Upper lobe of right lung (tissue), 1 donor: ENCODE data around the gene GCH1. TPM values are rescaled to one million over a fixed set of nuclear protein-coding genes. Genes with fewer than 3 reads are reported as not detected.

Source experiments
- ATAC-seq: fragments of 200-7000 bp; cut with Tn5 transposase; one replicate; pipeline ENCODE4 v1.9.1; 2020; ENCODE audit warnings: mild to moderate bottlenecking, moderate library complexity
- DNase-seq: peaks from one replicate; pipeline ENCODE4 v3.0.0-alpha.2; 2020
- H3K27ac ChIP-seq: fragments of 200-600 bp; one replicate; pipeline ENCODE4 v1.8.0; 2022
- H3K27me3 ChIP-seq: fragments of 200-600 bp; one replicate; pipeline ENCODE4 v1.8.0; 2022; ENCODE audit warnings: mild to moderate bottlenecking
- H3K36me3 ChIP-seq: fragments of 200-600 bp; one replicate; pipeline ENCODE4 v1.8.0; 2022
- H3K4me1 ChIP-seq: fragments of 200-600 bp; one replicate; pipeline ENCODE4 v1.8.0; 2022
- H3K4me3 ChIP-seq: fragments of 200-600 bp; one replicate; pipeline ENCODE4 v1.8.0; 2022; ENCODE audit warnings: mild to moderate bottlenecking
- H3K9me3 ChIP-seq: fragments of 200-600 bp; one replicate; pipeline ENCODE4 v1.8.0; 2022
- CTCF ChIP-seq: fragments of 200-600 bp; IDR thresholded peaks from one replicate; pipeline ENCODE4 v1.8.0; 2022; ENCODE audit warnings: antibody characterized with exemption
- intact Hi-C: fragments of 100-400 bp; cut with DNase I; formaldehyde crosslinking; loops from one replicate; pipeline ENCODE4 v1.11.0; 2022
- total RNA-seq: library from RNA; stranded (reverse); fragmentation: NEBNext Ultra II Directional; extraction: Animal tissue kit (Norgen Biotek cat#: 25700); gene quantifications from one replicate; pipeline ENCODE4 v1.2.1, GENCODE V29; 2021
- donor health status: DM: no; HTN: yes; CAD: no; lungs with severe emphysema.

GCH1 gene
- total RNA-seq, 1 donor from 2014 or later = 14.3 TPM

DNA sequence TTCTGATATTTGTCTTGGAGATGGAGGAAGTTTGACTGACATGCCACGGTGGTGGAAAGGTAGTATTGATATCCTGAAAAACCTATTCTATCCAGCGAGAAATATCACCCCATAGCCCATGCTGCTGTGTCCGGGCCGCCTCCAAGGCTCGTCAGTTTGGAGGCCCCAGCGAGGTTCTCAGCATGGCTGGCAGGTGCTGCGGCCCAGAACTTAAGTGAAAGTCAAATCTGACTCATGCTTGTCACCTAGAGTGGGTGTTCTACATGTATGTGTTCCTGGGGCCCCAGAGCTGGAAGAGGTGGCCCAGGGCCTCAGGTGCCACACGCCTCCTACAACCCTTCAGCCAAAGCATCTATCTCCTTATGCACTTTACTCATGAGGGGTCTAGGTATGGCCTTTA is 92.9 kb downstream of the GCH1 start:
- ATAC-seq (no peak), DNase-seq (no peak)
- Histone ChIP-seq H3K36me3 (no peaks in the 10 kb centered on the region), H3K9me3 (no peaks in the 10 kb centered on the region), H3K4me1 (peaks cover 6% of the 10 kb centered on the region), H3K4me3 (no peak overlapping the region), H3K27ac (no peak overlapping the region), H3K27me3 (no peaks in the 10 kb centered on the region)
- TF ChIP-seq CTCF = no peak
- intact Hi-C loops = no loop called here

DNA sequence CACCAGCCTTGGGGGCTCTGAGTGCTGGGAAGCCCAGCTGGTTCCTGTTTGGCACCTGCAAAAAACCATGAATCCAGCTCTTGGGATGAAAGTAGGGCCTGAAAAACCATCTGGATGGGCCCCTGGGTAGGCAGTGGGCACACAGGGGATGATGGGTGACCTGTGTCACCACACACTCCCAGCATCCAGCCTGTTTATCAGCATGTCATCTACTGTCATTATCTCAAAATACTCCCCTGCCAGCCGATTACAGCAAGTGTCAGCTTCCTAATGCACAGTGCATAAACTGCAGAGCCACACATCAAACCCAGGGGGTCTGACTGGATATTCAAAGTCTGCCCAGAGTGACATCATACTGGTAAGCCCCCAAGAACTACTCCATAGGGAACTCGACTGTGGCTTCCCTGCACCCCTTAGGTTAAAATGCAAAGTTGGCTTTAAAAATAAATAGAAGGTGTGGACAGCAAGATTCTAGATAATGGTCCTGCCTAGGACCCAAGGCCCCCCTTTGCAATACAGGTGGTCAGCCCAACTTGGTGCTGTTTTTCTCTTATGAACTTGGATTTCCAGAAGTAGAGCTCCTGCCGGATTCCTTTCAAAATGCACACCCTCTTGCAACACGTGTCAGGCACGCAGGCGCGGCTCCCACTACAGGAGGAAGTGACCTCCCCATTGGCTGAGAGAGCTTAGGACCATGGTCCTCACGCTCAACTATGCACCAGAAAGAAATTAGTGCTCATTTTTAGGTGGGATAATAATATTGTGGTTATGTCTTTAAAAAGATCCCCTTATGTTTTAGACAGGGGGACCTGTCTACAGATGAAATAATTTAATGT is 94.1 kb downstream of the GCH1 start:
- H3K27ac ChIP-seq = no peak overlapping the region
- peaks cover 6% of the 10 kb centered on the region for H3K4me1 ChIP-seq
- DNase-seq (no peak), ATAC-seq (no peak)
- H3K27me3 ChIP-seq = no peaks in the 10 kb centered on the region
- no peak for TF ChIP-seq CTCF
- H3K9me3 ChIP-seq = no peaks in the 10 kb centered on the region
- H3K4me3 ChIP-seq = no peak overlapping the region
- H3K36me3 ChIP-seq = no peaks in the 10 kb centered on the region
- intact Hi-C loops = no loop called here

- no peak for TF ChIP-seq CTCF
- intact Hi-C loops = no loop called here
- no peaks in the 10 kb centered on the region for H3K27me3 ChIP-seq
- no peak overlapping the region for H3K4me3 ChIP-seq
- H3K9me3 ChIP-seq = no peaks in the 10 kb centered on the region
- H3K27ac ChIP-seq = no peak overlapping the region
- DNase-seq (no peak), ATAC-seq (no peak)
- H3K4me1 ChIP-seq = peaks cover 6% of the 10 kb centered on the region
- no peaks in the 10 kb centered on the region for H3K36me3 ChIP-seq
Observed at GRCh38 chr14:54807881-54808280, 94.7 kb downstream of the GCH1 start.

GRCh38 chr14:54807428-54807827 is 95.2 kb downstream of the GCH1 start:
- Histone ChIP-seq H3K4me3 (no peak overlapping the region), H3K9me3 (no peaks in the 10 kb centered on the region), H3K27ac (no peak overlapping the region), H3K4me1 (peaks cover 6% of the 10 kb centered on the region), H3K36me3 (no peaks in the 10 kb centered on the region), H3K27me3 (no peaks in the 10 kb centered on the region)
- ATAC-seq (no peak), DNase-seq (no peak)
- intact Hi-C loops = no loop called here
- TF ChIP-seq CTCF = no peak

- ATAC-seq = no peak
- intact Hi-C loops = no loop called here
- no peak for TF ChIP-seq CTCF
- no peaks in the 10 kb centered on the region for H3K36me3 ChIP-seq
- no peak overlapping the region for H3K27ac ChIP-seq
- H3K4me3 ChIP-seq = no peak overlapping the region
- no peak for DNase-seq
- H3K27me3 ChIP-seq = no peaks in the 10 kb centered on the region
- H3K4me1 ChIP-seq = peaks cover 6% of the 10 kb centered on the region
- H3K9me3 ChIP-seq = no peaks in the 10 kb centered on the region
Observed at GRCh38 chr14:54806616-54807015, 96.0 kb downstream of the GCH1 start.
